Mucosa of rectum (tissue), 2 donors: Measurements from ENCODE around the gene ZYX.

Source experiments
- H3K27ac ChIP-seq, 2 donors: one replicate each; pipeline ENCODE4 v1.7.0; 2013; ENCODE audit warnings: inconsistent platforms in 2 of 2, low read depth in 2 of 2, low read length in 2 of 2
- H3K27me3 ChIP-seq, 2 donors: one replicate each; pipeline ENCODE4 v1.7.0; 2013; ENCODE audit warnings: low read length in 2 of 2; ENCODE audit not compliant: control insufficient read depth in 2 of 2, insufficient read depth in 2 of 2
- H3K36me3 ChIP-seq, 2 donors: one replicate each; pipeline ENCODE4 v1.7.0; 2013; ENCODE audit warnings: low read length in 2 of 2; ENCODE audit not compliant: control insufficient read depth in 2 of 2, insufficient read depth in 2 of 2
- H3K4me1 ChIP-seq, 2 donors: one replicate each; pipeline ENCODE4 v1.7.0; 2013; ENCODE audit warnings: low read length in 2 of 2, mild to moderate bottlenecking in 1 of 2; ENCODE audit not compliant: control insufficient read depth in 2 of 2, insufficient read depth in 2 of 2
- H3K4me3 ChIP-seq, 2 donors: one replicate each; pipeline ENCODE4 v1.7.0; 2013; ENCODE audit warnings: low read length in 2 of 2
- H3K9ac ChIP-seq, 2 donors: one replicate each; pipeline ENCODE4 v1.7.0; 2013; ENCODE audit warnings: low read length in 2 of 2, low read depth in 1 of 2, mild to moderate bottlenecking in 1 of 2
- H3K9me3 ChIP-seq, 2 donors: one replicate each; pipeline ENCODE4 v1.7.0; 2013; ENCODE audit warnings: low read length in 2 of 2; ENCODE audit not compliant: control insufficient read depth in 2 of 2
- donor health status: healthy.
- donor health status: Normal muscosa, but diverticular disease.

Gene ZYX

GRCh38 chr7:143380646-143381426, at the start of gene ZYX:
ZYX (plus strand) TSS chr7:143381345; CDS start chr7:143381572, 227 bp downstream.
- Histone ChIP-seq H3K9me3 (no peaks in the 10 kb centered on the region), H3K4me1 (peaks cover 32 to 33% of the 10 kb centered on the region in 2 donors), H3K27me3 (no peaks in the 10 kb centered on the region), H3K36me3 (peaks cover 0 to 2% of the 10 kb centered on the region in 2 donors), H3K4me3 (peak within 1 kb of the TSS; percentile 82 to 93), H3K27ac (peak within 1 kb of the TSS; percentile 98), H3K9ac (peak within 1 kb of the TSS; percentile 97)

DNA sequence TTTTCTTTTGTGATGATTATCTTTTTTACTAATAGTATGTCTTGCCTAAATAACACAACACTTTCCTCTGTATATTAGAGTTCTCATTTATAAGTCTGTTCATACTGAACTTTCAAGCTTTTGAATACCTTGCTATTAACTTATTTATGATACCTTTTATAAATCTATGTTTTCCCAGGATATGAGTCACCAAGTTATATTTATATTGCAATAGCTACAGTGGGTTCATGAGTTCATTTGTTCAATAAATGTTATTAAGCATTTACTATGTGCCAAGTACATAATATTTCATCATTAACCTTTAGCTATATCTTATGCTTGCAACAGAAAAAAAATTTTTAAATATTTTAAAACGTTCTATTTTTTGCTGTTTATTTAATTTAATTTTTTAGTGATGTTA, 46.9 kb upstream of the ZYX start:
- no peaks in the 10 kb centered on the region for H3K27me3 ChIP-seq
- no peak overlapping the region for H3K9ac ChIP-seq
- no peaks in the 10 kb centered on the region for H3K4me1 ChIP-seq
- no peak overlapping the region for H3K27ac ChIP-seq
- H3K9me3 ChIP-seq, result no peaks in the 10 kb centered on the region
- H3K4me3 ChIP-seq, result no peak overlapping the region
- no peaks in the 10 kb centered on the region for H3K36me3 ChIP-seq

GRCh38 chr7:143337216-143337615, 43.9 kb upstream of the ZYX start:
- H3K4me1 ChIP-seq, result no peaks in the 10 kb centered on the region
- no peak overlapping the region for H3K9ac ChIP-seq
- H3K36me3 ChIP-seq, result no peaks in the 10 kb centered on the region
- H3K27me3 ChIP-seq, result no peaks in the 10 kb centered on the region
- no peak overlapping the region for H3K4me3 ChIP-seq
- H3K27ac ChIP-seq, result no peak overlapping the region
- no peaks in the 10 kb centered on the region for H3K9me3 ChIP-seq

DNA sequence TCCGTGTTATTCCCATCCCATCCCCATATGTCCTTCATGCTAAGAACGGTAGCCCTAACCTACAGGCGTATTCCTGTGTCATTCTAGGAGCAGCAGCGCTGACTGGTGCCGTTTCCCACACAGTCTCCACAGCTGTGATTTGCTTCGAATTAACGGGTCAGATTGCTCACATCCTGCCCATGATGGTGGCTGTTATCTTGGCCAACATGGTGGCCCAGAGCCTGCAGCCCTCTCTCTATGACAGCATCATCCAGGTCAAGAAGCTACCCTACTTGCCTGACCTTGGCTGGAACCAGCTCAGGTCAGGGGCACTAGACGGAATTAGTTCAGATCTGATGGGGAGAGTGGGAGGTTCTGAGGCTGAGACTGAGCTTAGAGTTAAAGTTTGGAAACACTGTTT, 39.3 kb upstream of the ZYX start:
- Histone ChIP-seq H3K27me3 (no peaks in the 10 kb centered on the region), H3K9me3 (no peaks in the 10 kb centered on the region), H3K27ac (no peak overlapping the region), H3K4me3 (no peak overlapping the region), H3K4me1 (peaks cover 0 to 4% of the 10 kb centered on the region in 2 donors), H3K36me3 (no peaks in the 10 kb centered on the region), H3K9ac (no peak overlapping the region)

DNA sequence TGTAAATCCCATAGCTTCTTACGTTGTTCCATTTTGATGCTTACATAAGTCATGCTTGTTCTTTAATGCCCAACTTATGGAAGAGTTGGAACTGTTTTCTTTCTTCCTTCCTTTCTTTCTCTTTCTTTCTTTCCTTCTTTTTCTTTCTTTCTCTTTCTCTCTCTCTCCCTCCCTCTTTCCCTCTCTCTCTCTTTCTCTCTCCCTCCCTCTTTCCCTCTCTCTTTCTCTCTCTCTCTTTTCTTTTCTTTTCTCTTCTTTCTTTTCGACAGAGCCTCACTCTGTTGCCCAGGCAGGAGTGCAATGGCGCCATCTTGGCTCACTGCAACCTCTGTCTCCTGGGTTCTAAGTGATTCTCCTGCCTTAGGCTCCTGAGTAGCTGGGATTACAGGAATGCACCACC, 37.5 kb upstream of the ZYX start:
- Histone ChIP-seq H3K27me3 (no peaks in the 10 kb centered on the region), H3K9ac (no peak overlapping the region), H3K9me3 (no peaks in the 10 kb centered on the region), H3K27ac (no peak overlapping the region), H3K36me3 (no peaks in the 10 kb centered on the region), H3K4me1 (peaks cover 0 to 4% of the 10 kb centered on the region in 2 donors), H3K4me3 (no peak overlapping the region)

GRCh38 chr7:143345428-143345900, 35.7 kb upstream of the ZYX start:
- Histone ChIP-seq H3K9me3 (no peaks in the 10 kb centered on the region), H3K4me3 (peak overlapping the region; percentile 34 to 44), H3K36me3 (no peaks in the 10 kb centered on the region), H3K27ac (no peak overlapping the region), H3K27me3 (no peaks in the 10 kb centered on the region), H3K4me1 (peaks cover 0 to 4% of the 10 kb centered on the region in 2 donors), H3K9ac (peak overlapping the region in 1 of 2 donors; percentile 57)

DNA sequence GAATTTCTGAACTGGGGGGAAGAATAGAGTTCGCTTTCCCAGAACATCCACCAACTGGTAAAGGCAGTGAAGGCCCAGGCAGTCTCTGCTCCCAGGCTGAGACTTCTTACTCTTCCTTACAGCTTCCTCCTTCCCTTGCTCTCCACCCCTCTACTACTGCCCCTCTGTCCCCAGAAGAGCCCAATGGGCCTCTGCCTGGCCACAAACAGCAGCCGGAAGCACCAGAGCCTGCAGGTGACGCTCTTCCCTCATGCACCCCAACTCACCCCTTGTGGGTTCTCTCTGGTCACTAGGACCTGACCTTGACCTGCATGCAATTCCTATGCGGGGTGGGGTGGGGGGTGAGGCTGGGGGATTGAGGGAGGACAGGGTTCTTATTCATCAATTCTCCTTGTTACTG, 35.1 kb upstream of the ZYX start:
- Histone ChIP-seq H3K27ac (no peak overlapping the region), H3K9me3 (no peaks in the 10 kb centered on the region), H3K36me3 (no peaks in the 10 kb centered on the region), H3K4me3 (no peak overlapping the region), H3K27me3 (no peaks in the 10 kb centered on the region), H3K9ac (no peak overlapping the region), H3K4me1 (peaks cover 0 to 4% of the 10 kb centered on the region in 2 donors)

- peaks cover 0 to 4% of the 10 kb centered on the region in 2 donors for H3K4me1 ChIP-seq
- no peak overlapping the region for H3K9ac ChIP-seq
- H3K27me3 ChIP-seq, result no peaks in the 10 kb centered on the region
- H3K4me3 ChIP-seq, result no peak overlapping the region
- H3K27ac ChIP-seq, result no peak overlapping the region
- H3K36me3 ChIP-seq, result no peaks in the 10 kb centered on the region
- H3K9me3 ChIP-seq, result no peaks in the 10 kb centered on the region
These were observed 33.2 kb upstream of the ZYX start for GRCh38 chr7:143347950-143348349.

DNA sequence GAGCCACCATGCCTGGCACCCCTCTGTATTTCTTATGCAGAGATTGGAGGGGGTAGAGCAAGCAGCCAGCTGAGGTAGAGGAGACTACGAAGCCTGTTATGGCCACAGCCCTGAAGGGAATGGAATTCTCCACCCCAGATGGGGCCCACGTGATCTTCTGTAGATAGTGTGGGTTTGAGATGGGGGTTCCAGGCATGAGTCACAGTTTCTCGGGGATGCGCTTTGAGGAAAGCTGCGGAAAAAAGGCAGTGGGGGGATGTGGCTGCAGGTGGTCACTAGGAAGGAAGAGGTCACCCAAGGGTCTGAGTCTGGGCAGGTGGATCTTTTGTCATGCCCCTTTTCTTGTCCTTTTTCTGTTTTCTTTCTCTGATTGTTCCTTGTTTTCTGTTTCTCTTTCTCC, 30.1 kb upstream of the ZYX start:
- no peaks in the 10 kb centered on the region for H3K27me3 ChIP-seq
- H3K9me3 ChIP-seq, result no peaks in the 10 kb centered on the region
- no peak overlapping the region for H3K9ac ChIP-seq
- no peaks in the 10 kb centered on the region for H3K36me3 ChIP-seq
- H3K27ac ChIP-seq, result no peak overlapping the region
- H3K4me3 ChIP-seq, result no peak overlapping the region
- no peaks in the 10 kb centered on the region for H3K4me1 ChIP-seq

DNA sequence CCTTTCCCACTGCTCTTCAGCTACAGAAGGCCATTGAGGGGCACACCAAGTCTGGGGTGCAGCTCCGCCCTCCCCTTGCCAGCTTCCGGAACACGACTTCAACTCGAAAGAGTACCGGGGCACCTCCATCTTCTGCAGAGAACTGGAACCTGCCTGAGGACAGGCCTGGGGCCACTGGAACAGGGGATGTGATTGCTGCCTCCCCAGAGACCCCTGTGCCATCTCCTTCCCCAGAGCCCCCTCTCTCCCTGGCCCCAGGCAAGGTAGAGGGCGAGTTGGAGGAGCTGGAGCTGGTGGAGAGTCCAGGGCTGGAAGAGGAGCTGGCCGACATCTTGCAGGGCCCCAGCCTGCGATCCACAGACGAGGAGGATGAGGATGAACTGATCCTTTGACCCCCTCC, 29.6 kb upstream of the ZYX start:
- no peak overlapping the region for H3K9ac ChIP-seq
- no peak overlapping the region for H3K27ac ChIP-seq
- H3K27me3 ChIP-seq, result no peaks in the 10 kb centered on the region
- no peak overlapping the region for H3K4me3 ChIP-seq
- H3K36me3 ChIP-seq, result no peaks in the 10 kb centered on the region
- no peaks in the 10 kb centered on the region for H3K9me3 ChIP-seq
- H3K4me1 ChIP-seq, result no peaks in the 10 kb centered on the region
